CMK (cell line): ENCODE measurements around the gene PRRC2A.

Experiments
- DNase-seq: peaks from one replicate; pipeline ENCODE4 v3.0.0-alpha.2; 2010; ENCODE audit warnings: low read depth

Gene PRRC2A

DNA sequence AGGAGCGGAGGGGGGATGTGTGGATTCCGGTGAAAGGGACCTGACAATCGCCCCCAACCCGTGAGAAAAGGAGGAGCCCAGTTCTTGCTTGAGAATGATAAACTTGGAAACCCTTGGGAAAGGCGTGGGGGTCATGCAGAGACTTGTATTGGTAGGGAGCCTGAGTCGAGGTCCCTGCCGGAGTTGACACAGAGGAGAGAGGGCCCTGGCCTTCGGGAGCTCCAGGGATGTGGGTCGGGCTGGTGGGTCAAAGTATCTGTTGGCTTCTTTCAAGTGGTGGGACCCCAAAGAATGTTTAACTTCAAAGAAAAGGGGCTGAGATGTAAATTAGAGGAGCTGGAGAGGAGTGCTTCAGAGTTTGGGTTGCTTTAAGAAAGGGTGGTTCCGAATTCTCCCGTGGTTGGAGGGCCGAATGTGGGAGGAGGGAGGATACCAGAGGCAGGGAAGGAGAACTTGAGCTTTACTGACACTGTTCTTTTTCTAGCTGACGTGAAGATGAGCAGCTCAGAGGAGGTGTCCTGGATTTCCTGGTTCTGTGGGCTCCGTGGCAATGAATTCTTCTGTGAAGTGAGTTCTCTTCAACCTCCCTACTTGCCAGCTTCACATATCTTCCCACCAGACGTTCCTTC lies 45.9 kb downstream of the PRRC2A start:
- DNase-seq = no peak

- no peak for DNase-seq
Observed at GRCh38 chr6:31669676-31670075, 49.2 kb downstream of the PRRC2A start, which contains the start of gene LY6G5B. Gene LY6G5B, plus strand, starts transcription at chr6:31669976. Its CDS starts 975 bp downstream, at chr6:31670951.

DNA sequence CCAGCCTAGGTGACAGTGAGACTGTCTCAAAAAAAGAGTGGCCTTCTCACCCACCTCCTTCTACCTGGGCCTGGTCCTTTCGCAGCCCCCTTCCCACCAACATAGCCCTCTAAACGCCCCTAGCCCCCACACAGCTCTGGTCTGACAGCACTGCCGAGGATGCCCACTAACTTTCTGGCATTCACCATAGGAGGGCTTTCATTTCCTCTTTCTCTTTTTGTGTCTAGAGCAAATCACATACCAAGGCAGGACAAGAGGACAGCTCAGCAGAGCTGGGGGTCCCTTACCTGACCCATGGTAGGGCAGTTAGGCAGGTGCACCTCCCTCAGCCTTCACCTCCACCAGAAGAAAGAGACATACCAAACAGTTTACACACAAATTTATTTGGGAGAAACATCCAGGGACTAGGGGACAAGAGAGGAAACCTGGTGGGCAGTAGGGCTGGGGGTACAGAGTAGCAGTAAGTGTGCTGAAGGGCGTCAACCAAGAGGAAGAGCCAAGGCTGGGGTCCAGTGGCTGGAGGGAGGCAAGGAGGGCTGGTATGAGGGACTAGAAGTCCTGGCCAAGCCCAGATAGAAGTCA lies 55.9 kb downstream of the PRRC2A start:
- no peak for DNase-seq

DNA sequence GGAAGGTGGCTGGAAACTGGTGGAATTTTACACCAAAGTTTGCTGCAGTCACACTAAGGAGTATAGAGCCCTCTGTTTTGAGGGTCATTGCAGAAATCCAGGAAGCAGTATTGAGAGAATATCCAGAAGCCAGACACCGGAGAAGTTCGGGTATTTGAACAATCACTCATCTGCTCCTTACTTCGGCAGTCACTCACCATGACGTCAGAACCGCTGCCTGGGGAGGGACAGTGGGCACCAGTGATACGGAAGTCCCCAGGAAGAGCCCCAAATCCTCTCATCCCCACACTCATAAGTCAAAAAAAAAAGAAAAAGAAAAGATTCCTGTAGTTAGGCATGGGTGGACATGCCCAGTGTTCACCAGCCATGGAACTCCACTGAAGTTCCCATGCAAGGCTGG lies 56.4 kb downstream of the PRRC2A start:
- no peak for DNase-seq

DNA sequence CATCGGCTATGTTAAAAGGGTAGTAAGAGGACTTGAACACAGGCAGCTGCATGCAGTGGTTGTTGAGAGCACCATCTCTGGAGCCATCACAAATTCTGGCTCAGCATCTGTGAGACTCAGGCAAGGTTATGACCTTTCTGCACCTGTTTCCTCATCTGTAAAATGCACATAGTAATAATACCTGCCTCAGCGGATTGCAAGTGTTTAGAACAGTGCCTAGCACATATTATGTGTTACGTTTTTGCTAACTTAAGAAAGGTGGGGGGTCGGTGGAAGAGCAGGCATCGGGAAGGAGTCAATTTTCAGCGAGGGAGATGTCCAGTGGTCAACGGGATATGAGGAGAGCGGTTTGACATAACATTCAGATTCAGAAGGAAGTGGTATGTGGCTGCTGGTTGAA lies 57.4 kb downstream of the PRRC2A start:
- no peak for DNase-seq

DNA sequence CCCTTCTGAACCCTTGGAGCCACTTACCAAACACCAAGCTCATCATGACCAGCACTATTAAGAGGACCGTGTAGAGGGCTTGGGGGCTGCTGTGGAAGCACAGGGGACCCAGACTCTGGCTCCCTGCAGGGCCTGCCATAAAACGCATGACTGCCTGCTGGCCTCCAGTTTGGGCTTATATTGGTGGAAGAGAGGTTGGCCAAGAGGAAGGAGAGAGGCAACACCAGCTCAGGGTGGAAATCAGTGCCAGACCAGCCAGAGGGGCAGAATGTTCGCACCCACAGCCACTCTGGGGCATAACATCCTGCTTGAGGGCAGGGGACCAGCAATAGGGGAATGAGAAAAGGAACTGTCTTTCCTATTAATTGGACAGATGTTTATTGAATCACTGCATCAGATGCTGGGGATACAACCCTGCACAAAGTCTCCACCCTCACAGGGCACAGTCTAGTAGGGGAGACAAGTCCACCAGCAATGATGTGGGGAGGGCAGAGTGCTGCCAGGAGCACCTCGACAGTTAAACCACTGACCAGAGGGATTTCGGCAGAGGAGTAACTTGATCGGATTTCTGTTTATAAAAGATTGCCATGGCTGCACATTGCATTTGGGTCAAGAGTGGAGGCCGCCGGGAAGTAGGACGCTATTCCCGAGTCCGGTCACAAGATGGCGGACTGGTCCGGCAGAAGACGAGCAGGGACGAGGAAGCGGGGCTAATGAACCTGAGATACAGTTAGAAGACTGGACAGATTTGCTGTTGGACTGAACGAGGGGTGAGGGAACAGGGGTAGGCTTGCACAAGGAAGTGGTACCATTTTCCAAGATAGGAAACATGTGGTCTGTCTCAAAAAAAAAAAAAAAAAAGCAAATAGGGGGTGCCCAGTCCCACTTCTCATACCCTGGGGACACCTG lies 60.0 kb downstream of the PRRC2A start, which contains the start of gene LY6G5C:
TSS of gene LY6G5C (minus strand) at position 842 of the 909 bp plus-strand sequence. CDS start at position 148, 694 bp downstream.
- DNase-seq = no peak

GRCh38 chr6:31681135-31681671 lies 60.7 kb downstream of the PRRC2A start:
- no peak for DNase-seq

GRCh38 chr6:31683591-31683990 lies 63.1 kb downstream of the PRRC2A start:
- DNase-seq = no peak

GRCh38 chr6:31686483-31686882 lies 66.0 kb downstream of the PRRC2A start:
- DNase-seq = no peak

- no peak for DNase-seq
Observed at GRCh38 chr6:31687321-31687720, 66.8 kb downstream of the PRRC2A start.
